Osteocyte (in vitro differentiated cells): ENCODE results near the gene TSR3. TPM values are rescaled to one million over a fixed set of nuclear protein-coding genes. Genes with fewer than 3 reads are reported as not detected.
A peak's percentile ranks its signal among the peaks of the same experiment; 100 is the strongest.

ENCODE experiments used
- DNase-seq: peaks from one replicate; pipeline ENCODE4 v3.0.0; 2021; ENCODE audit warnings: mixed read lengths; ENCODE audit not compliant: unreplicated experiment; ENCODE audit errors: extremely low spot score
- H3K27ac Mint-ChIP-seq: one replicate; pipeline ENCODE4 v1.8.0; 2021; ENCODE audit warnings: mild to moderate bottlenecking, mixed read lengths; ENCODE audit not compliant: unreplicated experiment
- H3K27me3 Mint-ChIP-seq: one replicate; pipeline ENCODE4 v1.8.0; 2021; ENCODE audit warnings: mixed read lengths; ENCODE audit not compliant: unreplicated experiment
- H3K36me3 Mint-ChIP-seq: one replicate; pipeline ENCODE4 v1.8.0; 2021; ENCODE audit warnings: mixed read lengths; ENCODE audit not compliant: unreplicated experiment
- H3K4me1 Mint-ChIP-seq: one replicate; pipeline ENCODE4 v1.8.0; 2021; ENCODE audit warnings: mixed read lengths; ENCODE audit not compliant: unreplicated experiment
- H3K4me3 Mint-ChIP-seq: one replicate; pipeline ENCODE4 v1.8.0; 2021; ENCODE audit warnings: mild to moderate bottlenecking, moderate library complexity, mixed read lengths; ENCODE audit not compliant: unreplicated experiment
- H3K9me3 Mint-ChIP-seq: one replicate; pipeline ENCODE4 v1.8.0; 2021; ENCODE audit warnings: mixed read lengths; ENCODE audit not compliant: unreplicated experiment
- long read RNA-seq: library from polyadenylated mRNA; unstranded; transcript quantifications from one replicate; pipeline ENCODE4 v2.0.0, GENCODE V29; 2021
- total RNA-seq: library from RNA; stranded (reverse); gene quantifications from 2 replicates; pipeline ENCODE4 v1.2.1, GENCODE V29; 2021
- TF ChIP-seq, protein P1 (sequence below): fragments of 200-600 bp; sonication (generic); IDR thresholded peaks from 2 replicates; pipeline ENCODE4 v1.5.0; 2021; ENCODE audit warnings: antibody characterized with exemption, mild to moderate bottlenecking, moderate library complexity

Gene TSR3
- 58.0 and 59.2 TPM in 2 replicates for total RNA-seq
- long read RNA-seq, partial matches to known transcripts, result 0 of 1 reads
- long read RNA-seq, other reads (novel, unspliced or antisense), result 1 of 1 reads

DNA sequence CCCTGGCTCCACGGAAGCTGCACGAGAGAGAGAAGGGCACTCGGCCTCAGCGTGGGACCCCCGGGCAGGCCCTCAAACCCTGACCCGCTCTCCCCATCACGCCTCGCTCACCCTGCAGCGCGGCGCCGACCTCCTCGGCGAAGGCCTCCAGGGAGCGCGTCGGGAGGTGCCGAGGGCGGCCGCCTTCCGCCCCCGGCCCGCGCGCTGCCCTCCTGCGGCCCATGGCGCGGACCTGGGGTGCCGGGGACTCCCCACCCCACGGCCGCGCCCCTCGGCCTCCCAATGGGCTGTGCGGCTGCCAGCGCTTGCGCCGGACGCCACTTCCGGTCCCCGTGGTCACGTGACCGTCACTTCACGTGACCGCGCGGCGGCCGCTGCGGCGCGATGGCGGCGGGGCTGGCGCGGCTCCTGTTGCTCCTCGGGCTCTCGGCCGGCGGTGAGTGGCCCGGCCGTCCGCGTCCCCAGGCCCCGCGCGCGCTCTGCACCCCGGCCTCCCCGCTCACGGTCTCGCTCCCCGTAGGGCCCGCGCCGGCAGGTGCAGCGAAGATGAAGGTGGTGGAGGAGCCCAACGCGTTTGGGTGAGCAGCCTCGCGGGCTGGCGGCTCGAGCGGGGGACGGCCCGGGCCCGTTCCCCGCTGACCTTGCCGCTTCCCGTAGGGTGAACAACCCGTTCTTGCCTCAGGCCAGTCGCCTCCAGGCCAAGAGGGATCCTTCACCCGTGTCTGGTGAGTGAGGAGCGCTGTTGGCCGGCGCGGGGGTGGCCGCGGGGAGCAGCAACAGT, at the start of gene TSR3, which contains the start of gene GNPTG:
TSR3 (minus strand) TSS at position 297 of the 781 bp plus-strand sequence; CDS start at position 223, 74 bp downstream.
GNPTG (plus strand) TSS at position 350 of the 781 bp plus-strand sequence; CDS start at position 385, 35 bp downstream.
- TF ChIP-seq, protein P1, sequence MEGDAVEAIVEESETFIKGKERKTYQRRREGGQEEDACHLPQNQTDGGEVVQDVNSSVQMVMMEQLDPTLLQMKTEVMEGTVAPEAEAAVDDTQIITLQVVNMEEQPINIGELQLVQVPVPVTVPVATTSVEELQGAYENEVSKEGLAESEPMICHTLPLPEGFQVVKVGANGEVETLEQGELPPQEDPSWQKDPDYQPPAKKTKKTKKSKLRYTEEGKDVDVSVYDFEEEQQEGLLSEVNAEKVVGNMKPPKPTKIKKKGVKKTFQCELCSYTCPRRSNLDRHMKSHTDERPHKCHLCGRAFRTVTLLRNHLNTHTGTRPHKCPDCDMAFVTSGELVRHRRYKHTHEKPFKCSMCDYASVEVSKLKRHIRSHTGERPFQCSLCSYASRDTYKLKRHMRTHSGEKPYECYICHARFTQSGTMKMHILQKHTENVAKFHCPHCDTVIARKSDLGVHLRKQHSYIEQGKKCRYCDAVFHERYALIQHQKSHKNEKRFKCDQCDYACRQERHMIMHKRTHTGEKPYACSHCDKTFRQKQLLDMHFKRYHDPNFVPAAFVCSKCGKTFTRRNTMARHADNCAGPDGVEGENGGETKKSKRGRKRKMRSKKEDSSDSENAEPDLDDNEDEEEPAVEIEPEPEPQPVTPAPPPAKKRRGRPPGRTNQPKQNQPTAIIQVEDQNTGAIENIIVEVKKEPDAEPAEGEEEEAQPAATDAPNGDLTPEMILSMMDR, result no peak
- no peaks in the 10 kb centered on the region for H3K27me3 Mint-ChIP-seq
- DNase-seq, result peak; percentile 95
- peaks cover 27% of the 10 kb centered on the region for H3K4me1 Mint-ChIP-seq
- H3K4me3 Mint-ChIP-seq, result peak within 1 kb of the TSS; percentile 86
- H3K36me3 Mint-ChIP-seq, result peaks cover 7% of the 10 kb centered on the region
- H3K9me3 Mint-ChIP-seq, result no peaks in the 10 kb centered on the region
- peak within 1 kb of the TSS; percentile 59 for H3K27ac Mint-ChIP-seq

DNA sequence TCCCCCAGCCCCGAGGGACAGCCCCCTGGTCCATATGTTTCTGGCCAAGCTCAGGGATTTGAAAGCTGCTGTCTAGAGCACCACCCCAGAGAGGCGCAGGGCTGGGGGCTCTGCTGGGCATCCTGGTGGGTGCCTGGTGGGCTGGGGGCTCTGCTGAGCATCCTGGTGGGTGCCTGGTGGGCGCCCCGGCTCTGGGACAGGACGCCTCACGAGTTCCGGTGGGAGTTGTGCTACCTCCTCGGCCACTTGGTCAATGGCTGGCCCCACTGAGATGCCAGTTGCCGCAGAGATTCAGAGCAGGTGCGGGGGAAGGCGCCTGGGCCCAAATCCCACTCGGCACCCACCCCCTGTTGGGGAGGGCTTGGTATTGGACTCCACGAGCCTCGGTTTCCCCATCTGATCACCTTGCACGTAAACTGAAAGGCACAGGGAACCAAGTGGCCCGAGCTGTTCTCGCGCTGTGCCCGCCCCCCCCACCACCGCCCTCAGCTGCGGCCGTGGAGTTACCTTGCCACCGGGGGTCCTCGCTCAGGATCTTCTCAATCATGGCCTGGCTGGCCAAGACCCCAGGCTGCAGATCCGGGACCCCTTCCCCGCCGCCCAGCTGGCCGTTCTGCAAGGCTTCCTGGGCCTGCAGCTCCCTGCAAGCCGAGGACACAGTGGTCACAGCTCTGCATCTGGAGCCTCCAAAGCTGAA, 49.5 kb upstream of the TSR3 start:
- no peak for DNase-seq
- TF ChIP-seq, protein P1, result no peak
- H3K4me1 Mint-ChIP-seq, result no peaks in the 10 kb centered on the region
- H3K4me3 Mint-ChIP-seq, result no peak overlapping the region
- no peaks in the 10 kb centered on the region for H3K27me3 Mint-ChIP-seq
- no peaks in the 10 kb centered on the region for H3K9me3 Mint-ChIP-seq
- peaks cover 35% of the 10 kb centered on the region for H3K36me3 Mint-ChIP-seq
- H3K27ac Mint-ChIP-seq, result no peak overlapping the region

DNA sequence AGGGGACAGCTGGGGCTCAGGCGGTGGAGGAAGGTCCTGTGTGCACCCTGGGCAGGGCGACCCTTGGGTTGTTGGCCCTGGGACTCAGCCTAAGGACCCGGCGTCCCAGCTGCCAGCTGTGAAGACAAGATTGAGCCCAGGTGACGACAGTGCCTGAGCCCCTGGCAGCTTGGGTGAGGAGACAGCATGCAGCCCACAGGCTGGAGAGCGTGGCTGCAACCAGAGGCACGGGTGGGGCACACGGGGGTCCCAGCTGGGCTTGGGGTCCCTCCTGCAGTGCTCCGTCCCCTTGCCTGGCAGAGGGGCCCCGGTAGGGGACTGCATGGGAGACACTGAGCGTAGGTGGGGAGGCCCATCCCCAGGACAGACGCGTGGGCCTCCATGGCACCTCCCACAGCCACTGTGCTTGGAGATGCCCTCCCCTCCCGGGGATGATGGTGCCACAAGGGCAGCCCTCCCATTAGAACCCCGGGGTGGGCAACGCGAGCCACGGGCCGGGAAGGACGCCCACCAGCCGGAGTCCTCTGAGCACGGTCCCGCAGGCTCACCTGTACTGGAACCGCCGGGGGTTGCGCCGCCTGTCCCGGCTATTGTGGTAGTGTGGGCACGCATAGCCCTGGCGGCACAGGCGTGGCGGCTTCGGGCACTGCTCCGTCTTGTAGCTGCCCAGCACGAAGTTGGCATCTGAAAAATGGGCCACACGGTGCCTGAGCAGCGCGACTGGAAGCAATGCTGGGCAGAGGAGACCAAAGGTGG, 47.3 kb upstream of the TSR3 start:
- Mint-ChIP-seq H3K27me3 (no peaks in the 10 kb centered on the region), H3K4me3 (no peak overlapping the region), H3K4me1 (no peaks in the 10 kb centered on the region), H3K27ac (no peak overlapping the region), H3K9me3 (no peaks in the 10 kb centered on the region), H3K36me3 (peaks cover 33% of the 10 kb centered on the region)
- TF ChIP-seq, protein P1, result no peak
- no peak for DNase-seq

DNA sequence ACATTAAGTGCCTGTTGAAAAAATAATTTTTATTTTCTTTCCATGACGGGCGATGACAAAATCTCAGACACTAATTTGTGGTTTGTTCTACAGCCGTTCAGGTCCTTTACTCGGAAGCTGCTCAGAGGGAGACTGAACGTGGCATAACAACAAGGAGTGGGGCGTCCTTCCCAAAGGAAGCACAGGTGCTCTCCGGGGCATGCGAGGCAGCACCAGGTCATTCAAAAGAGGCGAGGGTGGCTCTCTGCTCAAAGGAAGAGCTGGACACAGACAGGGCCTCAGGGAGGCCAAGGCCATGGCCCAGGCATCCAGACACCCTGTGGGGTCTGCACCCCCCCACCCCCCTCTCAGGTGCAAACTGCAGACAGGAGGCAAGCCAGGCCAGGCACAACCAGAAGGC, 46.7 kb upstream of the TSR3 start:
- no peak overlapping the region for H3K27ac Mint-ChIP-seq
- no peak for DNase-seq
- H3K4me1 Mint-ChIP-seq, result no peaks in the 10 kb centered on the region
- no peaks in the 10 kb centered on the region for H3K27me3 Mint-ChIP-seq
- H3K9me3 Mint-ChIP-seq, result no peaks in the 10 kb centered on the region
- peaks cover 32% of the 10 kb centered on the region for H3K36me3 Mint-ChIP-seq
- TF ChIP-seq, protein P1, result no peak
- no peak overlapping the region for H3K4me3 Mint-ChIP-seq
